Peyer's patch (tissue), 4 donors: ENCODE data around the gene OR56B1. TPM values are rescaled to one million over a fixed set of nuclear protein-coding genes. Genes with fewer than 3 reads are reported as not detected.

Source experiments
- DNase-seq, 3 donors: peaks; one replicate each; pipeline ENCODE4 v3.0.0-alpha.2; 2017 to 2019
- H3K27ac ChIP-seq, 4 donors: fragments of 200-600 bp; sonication (generic); one replicate each; pipeline ENCODE4 v1.5.1; 2016 to 2019
- H3K27me3 ChIP-seq, 2 donors: fragments of 200-600 bp; sonication (generic); one replicate each; pipeline ENCODE4 v1.5.1; 2019
- H3K36me3 ChIP-seq, 3 donors: fragments of 200-600 bp; sonication (generic); one replicate each; pipeline ENCODE4 v1.5.1; 2016 to 2019
- H3K4me1 ChIP-seq, 4 donors: fragments of 200-600 bp; sonication (generic); one replicate each; pipeline ENCODE4 v1.5.1; 2016 to 2019
- H3K4me3 ChIP-seq, 4 donors: fragments of 200-600 bp; sonication (generic); 1 replicate in 3 of 4; 2 replicates in 1 of 4; pipeline ENCODE4 v1.5.1; 2016 to 2019; ENCODE audit warnings: mild to moderate bottlenecking in 1 of 4
- H3K9me3 ChIP-seq, 4 donors: fragments of 200-600 bp; sonication (generic); one replicate each; pipeline ENCODE4 v1.5.1; 2016 to 2019; ENCODE audit warnings: mild to moderate bottlenecking in 1 of 4
- CTCF ChIP-seq, 6 experiments: fragments of 450-650 bp in 4 of 6; fragments of 200-600 bp in 2 of 6; sonication (generic) in 1 of 6; IDR thresholded peaks; one replicate each; pipeline ENCODE4 v1.5.1; 2017 to 2019; ENCODE audit warnings: antibody characterized with exemption in 6 of 6, mild to moderate bottlenecking in 3 of 6, moderate library complexity in 1 of 6
- POLR2A ChIP-seq, 2 donors: fragments of 450-650 bp; IDR thresholded peaks; one replicate each; pipeline ENCODE4 v1.5.1; 2017; ENCODE audit warnings: antibody characterized with exemption in 2 of 2, mild to moderate bottlenecking in 2 of 2, moderate library complexity in 2 of 2
- total RNA-seq, 4 donors: library from RNA; depleted of rRNA; stranded (reverse); fragments of >200 nt; gene quantifications; one replicate each; pipeline ENCODE4 v1.1.0, GENCODE V29; 2016

The OR56B1 gene
- total RNA-seq, 4 donors from 2014 or later = not detected

DNA sequence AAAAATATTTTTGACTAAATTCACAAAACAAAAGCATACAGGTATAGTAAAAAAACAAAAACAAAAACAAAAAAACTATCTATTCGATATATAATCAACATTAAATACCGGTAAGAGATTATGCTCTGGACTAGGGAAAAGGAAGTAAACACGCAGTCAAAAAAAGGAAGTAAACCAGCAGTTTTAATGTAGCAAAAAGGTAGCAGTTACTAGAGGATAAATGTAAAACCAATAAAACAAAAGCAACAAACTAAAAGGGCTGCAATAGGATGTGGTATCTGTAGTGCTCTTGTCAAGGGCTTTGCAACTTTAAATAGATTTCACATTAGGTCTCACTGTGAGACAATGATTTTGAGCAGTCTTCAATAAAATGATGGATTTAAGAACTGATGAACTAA lies 44.3 kb upstream of the OR56B1 start:
- peaks cover 0 to 22% (median 10%) of the 10 kb centered on the region in 4 donors for H3K4me1 ChIP-seq
- H3K36me3 ChIP-seq = peaks cover 0 to 3% (median 0%) of the 10 kb centered on the region in 3 donors
- H3K4me3 ChIP-seq = peak overlapping the region in 3 of 4 donors; percentile 52 to 59 (median 55)
- no peak for DNase-seq
- H3K27me3 ChIP-seq = no peaks in the 10 kb centered on the region
- H3K9me3 ChIP-seq = no peaks in the 10 kb centered on the region
- no peak for TF ChIP-seq POLR2A (IDR thresholded peaks at IDR 0.05)
- TF ChIP-seq CTCF (IDR thresholded peaks at IDR 0.05) = no peak
- H3K27ac ChIP-seq = peak overlapping the region in 3 of 4 donors; percentile 85 to 89 (median 89)

- Histone ChIP-seq H3K9me3 (no peaks in the 10 kb centered on the region), H3K4me1 (peaks cover 0 to 13% (median 6%) of the 10 kb centered on the region in 4 donors), H3K4me3 (no peak overlapping the region), H3K36me3 (peaks cover 0 to 13% (median 0%) of the 10 kb centered on the region in 3 donors), H3K27me3 (no peaks in the 10 kb centered on the region), H3K27ac (no peak overlapping the region)
- TF ChIP-seq POLR2A (IDR thresholded peaks at IDR 0.05) = no peak
- TF ChIP-seq CTCF (IDR thresholded peaks at IDR 0.05) = no peak
- no peak for DNase-seq
Measured at GRCh38 chr11:5694642-5695041, 41.6 kb upstream of the OR56B1 start.

- no peak overlapping the region for H3K27ac ChIP-seq
- TF ChIP-seq CTCF (IDR thresholded peaks at IDR 0.05) = no peak
- no peak for TF ChIP-seq POLR2A (IDR thresholded peaks at IDR 0.05)
- no peaks in the 10 kb centered on the region for H3K27me3 ChIP-seq
- H3K36me3 ChIP-seq = peaks cover 0 to 13% (median 0%) of the 10 kb centered on the region in 3 donors
- H3K4me3 ChIP-seq = no peak overlapping the region
- no peaks in the 10 kb centered on the region for H3K9me3 ChIP-seq
- DNase-seq = no peak
- H3K4me1 ChIP-seq = peaks cover 0 to 13% (median 6%) of the 10 kb centered on the region in 4 donors
Measured at GRCh38 chr11:5695580-5695979, 40.7 kb upstream of the OR56B1 start.

DNA sequence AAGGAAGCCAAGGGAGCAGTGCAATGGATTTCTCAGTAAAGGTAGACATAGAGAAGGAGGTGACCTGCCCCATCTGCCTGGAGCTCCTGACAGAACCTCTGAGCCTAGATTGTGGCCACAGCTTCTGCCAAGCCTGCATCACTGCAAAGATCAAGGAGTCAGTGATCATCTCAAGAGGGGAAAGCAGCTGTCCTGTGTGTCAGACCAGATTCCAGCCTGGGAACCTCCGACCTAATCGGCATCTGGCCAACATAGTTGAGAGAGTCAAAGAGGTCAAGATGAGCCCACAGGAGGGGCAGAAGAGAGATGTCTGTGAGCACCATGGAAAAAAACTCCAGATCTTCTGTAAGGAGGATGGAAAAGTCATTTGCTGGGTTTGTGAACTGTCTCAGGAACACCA lies 40.0 kb upstream of the OR56B1 start:
- TF ChIP-seq CTCF (IDR thresholded peaks at IDR 0.05) = no peak
- TF ChIP-seq POLR2A (IDR thresholded peaks at IDR 0.05) = no peak
- Histone ChIP-seq H3K27me3 (no peaks in the 10 kb centered on the region), H3K4me1 (peaks cover 0 to 13% (median 4%) of the 10 kb centered on the region in 4 donors), H3K27ac (no peak overlapping the region), H3K9me3 (no peaks in the 10 kb centered on the region), H3K36me3 (peaks cover 0 to 13% (median 0%) of the 10 kb centered on the region in 3 donors), H3K4me3 (no peak overlapping the region)
- DNase-seq = no peak

DNA sequence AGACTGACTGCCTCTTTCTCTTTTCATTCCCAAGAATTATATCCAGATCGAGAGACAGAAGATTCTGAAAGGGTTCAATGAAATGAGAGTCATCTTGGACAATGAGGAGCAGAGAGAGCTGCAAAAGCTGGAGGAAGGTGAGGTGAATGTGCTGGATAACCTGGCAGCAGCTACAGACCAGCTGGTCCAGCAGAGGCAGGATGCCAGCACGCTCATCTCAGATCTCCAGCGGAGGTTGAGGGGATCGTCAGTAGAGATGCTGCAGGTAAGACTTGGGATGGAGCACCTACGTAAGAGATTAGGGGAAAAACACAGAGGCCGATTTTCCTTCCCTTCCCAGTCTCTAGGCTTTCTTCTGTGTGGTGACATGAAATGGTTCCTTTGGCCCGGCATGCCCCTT lies 38.0 kb upstream of the OR56B1 start:
- Histone ChIP-seq H3K36me3 (peaks cover 0 to 16% (median 0%) of the 10 kb centered on the region in 3 donors), H3K4me1 (peaks cover 0 to 6% (median 0%) of the 10 kb centered on the region in 4 donors), H3K4me3 (no peak overlapping the region), H3K27ac (no peak overlapping the region), H3K27me3 (no peaks in the 10 kb centered on the region), H3K9me3 (no peaks in the 10 kb centered on the region)
- DNase-seq = no peak
- no peak for TF ChIP-seq POLR2A (IDR thresholded peaks at IDR 0.05)
- no peak for TF ChIP-seq CTCF (IDR thresholded peaks at IDR 0.05)
